ENCODE data around the gene VSIR.

VSIR gene

DNA sequence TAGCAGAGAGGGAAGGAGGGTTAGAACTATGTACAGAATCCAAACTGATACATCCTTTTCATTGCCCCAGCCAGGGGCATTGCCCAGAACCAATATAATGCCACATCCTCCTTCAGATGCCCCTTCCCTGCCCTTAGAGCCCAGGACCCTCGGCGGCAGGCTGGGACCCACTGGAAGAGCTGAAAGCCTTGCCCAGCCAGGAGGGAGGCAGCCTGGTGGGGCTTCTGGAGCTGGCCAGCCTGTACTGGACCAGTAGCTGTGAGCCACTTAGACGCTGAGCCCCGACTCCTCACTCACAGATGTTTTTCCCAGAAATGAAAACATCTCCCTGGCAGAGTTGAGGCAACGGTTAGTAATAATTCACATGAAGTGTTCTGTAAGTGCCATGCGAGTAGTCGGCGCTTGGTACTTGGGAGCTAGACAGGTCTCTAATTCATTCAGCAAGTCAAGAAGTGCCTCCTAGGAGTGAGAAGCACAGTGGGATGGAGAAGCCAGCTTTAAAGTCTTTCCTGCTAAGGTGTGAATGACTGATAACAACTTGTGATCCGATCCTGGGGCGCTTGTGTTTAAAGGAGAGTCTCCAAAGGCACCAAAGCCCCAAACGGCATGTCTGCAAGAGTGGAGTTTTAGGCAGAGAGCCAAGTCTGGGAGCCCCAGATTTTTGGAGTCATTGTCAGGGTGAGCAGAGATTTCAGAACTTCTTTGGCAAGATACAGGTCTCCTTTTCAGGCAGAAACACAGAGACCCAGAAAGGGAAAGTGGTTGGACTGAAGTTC lies 9.8 kb downstream of the VSIR start:
- DNase-seq (ENCODE audit: low spot score), result peak; percentile 44

DNA sequence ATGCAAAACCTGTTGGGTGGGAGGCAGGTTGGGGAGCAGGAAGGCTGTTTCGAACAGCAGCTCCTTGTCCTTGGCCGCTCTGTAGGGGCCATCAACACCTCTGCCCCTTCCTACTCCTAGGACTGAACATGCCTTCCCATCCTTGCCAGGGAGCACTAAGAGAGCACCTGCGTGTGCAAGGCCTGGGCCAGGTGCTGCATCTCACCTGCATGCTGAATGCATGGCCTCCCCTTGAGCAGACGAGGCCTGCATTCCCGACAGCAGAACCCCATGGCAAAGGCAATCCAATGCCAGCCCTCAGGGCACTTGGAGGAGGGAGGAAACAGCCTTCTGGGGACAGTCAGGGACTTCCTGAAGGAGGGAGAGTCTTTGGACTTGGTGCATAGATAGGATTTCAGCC lies 11.0 kb downstream of the VSIR start:
- DNase-seq (ENCODE audit: low spot score), result no peak

DNA sequence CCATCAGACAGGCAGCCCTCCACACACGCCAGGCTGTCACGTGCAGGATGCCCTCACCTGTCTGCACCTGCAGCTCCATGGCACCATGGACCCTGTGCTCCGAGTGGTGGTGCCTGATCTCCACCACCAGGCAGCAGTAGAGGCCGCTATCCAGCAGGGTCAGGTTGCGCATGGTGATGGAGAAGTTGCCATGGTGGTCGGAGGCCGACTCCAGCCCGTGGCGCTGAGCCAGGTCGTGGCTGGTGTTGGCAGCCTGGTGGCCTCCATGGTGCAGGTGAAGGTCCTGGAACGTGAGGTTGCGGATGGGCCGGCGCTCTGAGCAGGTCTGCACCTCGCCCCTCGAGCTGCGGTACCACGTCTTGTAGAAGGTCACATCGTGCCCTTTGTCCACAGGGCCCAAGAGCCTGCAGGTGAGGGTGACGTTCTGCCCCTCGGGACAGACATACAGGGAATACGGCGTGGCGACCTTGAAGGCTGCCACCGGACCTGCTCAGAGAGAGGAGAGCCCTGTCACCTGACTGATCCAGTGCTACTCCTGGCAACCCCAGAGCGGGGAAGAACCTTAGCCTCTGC lies 11.7 kb downstream of the VSIR start:
- no peak for DNase-seq (ENCODE audit: low spot score)

DNA sequence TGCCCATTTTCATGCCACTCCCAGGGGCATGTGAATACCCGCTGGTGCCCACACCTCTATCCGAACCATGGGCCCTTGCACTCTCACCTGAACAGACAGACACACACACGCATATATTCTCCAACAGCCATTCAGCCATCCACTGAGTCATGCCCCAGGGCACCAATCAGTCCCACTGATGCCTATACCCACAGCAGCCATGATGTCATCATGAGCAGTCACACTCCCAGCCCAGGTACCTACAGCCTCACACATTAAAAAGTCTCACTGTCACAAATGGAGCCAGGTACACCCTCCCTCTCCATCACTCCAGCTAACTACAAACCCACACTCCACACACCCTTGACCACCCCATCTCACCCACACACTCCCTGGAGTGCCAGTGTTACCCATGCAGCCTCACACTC lies 12.2 kb downstream of the VSIR start:
- DNase-seq (ENCODE audit: low spot score), result no peak

DNA sequence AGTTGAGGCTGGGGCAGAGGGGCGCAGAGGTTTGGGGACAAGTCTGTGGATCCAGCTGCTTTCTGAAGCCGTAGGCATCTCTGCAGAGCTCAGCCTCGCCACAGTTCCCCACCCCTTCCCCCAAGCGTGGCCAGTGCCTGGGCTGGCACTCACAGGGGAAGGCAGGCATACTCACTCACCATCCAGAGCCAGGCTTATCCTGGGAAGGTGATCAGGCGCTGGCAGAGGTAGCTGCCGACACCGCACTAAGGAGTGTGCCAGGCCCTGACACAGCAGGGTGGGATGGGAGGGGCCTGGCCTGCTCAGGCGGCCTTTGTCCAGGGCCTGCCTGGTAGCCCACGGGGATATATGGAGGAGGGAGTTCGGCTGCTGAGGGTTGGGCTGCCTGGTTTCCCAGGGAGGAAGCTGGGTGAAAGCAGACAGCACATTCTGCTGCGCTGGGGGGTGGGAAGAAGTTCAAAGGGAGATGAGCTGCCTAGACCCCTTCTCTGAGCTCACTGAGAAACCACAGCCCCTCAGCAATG lies 15.9 kb downstream of the VSIR start:
- DNase-seq (ENCODE audit: low spot score), result no peak

DNA sequence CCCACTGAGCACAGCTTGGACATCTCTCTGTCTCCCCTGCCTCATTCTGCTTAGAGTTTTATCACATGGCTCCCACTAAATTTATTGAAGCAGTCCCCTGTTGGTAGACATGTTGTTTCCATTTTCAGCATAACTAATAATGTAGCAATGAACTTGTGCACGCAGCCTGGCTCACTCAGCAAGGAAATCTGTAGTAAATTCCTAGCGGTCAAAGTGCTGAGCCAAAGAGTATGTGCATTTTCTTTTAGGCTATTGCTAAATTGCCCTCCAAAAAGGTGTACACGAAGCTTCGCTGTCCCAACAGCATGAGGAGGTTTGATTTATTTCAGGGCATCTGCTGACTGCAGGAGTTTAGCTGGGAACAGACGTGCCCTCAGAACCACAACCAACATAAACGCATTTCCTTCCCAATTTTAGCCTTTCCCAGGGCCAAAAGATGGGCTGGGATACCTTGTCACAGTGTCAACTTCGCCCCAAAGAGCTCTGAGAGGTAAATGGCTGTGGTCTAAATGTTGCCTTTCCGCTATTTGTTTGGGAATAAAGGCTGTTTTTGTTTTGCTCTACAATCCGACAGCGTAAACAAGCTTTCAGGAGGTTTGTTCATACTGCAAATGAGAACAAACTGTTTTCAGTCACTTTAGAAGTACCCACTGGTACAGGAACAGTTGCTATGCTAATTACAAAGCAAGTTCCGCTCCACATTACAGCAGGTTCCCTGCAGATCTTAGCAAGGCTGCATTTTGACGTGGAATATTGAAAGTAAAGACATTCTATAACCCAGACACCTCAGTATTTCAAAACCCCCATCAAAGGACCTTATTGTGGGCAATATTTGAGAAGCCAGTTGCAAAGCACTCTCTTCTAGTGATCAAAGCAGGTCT lies 16.8 kb downstream of the VSIR start:
- no peak for DNase-seq (ENCODE audit: low spot score)

DNA sequence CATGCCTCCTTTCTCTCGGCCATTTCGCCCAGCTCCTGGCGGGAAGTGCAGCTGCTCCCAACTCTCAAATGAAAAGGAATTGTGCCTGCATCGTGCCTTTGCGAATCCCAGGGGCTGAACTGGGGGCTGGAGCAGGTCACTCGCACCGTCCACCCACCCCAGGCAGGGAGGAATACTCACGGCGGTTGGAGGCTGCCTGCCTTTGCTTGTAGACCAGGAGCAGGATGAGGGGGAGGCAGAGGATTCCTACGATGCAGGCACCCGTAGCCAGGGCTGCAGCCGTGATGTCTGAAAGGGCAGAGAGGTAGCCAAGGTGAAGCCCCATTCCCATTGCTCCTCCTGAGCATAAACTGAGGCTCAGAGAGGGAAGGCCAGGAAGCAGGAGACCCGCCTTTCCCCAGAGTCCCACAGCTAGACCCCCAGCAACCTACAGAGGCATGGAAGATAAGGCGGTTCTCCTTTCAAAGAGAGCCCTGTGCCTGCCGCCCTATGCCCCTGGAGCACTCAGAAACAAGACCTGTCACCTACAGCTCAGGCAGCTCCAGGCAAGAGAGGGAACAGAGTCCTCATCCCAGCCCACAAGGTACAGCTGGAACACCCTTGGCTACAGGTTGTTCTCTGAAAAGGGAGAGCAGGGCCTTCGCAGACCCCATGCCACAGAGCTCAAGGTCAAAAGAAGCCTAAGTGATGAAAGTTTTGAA lies 18.0 kb downstream of the VSIR start:
- no peak for DNase-seq (ENCODE audit: low spot score)

DNA sequence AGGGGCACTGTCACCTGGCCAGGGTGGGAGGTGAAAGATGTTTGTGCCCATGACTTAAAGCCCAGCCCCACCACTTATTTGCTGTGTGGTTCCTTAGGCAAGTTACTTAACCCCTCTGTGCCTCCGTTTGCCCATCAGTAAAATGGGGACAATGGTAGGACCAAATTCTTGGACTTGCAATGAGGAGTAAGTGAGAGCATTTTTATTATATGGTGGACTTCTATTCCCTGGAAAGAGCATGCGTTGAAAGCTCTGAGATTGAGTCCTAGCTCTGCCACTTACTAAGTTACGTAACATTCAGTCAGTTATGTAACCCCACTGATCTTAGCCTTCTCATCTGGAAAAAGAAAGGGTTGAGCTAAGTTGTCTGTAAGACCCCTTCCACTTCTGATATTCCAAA lies 18.8 kb downstream of the VSIR start:
- DNase-seq (ENCODE audit: low spot score), result no peak

DNA sequence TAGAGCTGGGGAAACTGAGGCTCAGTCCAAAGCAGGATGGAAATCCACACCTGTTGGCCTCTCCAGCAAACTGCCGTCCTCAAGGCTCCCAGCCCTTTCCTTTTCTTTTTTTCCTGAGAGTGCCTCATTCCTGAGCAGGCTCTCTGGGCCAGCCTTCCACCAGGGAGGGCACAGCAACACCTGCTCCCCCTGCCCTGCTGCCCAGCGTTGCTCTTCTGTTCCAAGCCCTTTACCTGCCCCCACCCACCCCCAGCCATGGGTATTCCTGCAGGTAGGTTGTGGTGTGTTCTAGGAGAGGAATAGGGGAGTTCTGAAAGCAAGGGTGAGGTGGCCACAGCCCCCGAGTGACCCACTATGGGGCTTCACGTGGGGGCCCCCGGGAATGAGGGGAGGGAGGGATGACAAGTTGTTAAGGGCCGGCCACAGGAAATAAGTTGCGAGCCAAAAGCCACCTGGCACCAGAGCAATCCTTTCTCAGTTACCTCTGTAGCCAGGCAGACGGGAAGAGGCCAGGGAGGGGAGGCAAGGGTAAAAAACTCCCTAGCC lies 19.3 kb downstream of the VSIR start:
- DNase-seq (ENCODE audit: low spot score), result no peak

DNA sequence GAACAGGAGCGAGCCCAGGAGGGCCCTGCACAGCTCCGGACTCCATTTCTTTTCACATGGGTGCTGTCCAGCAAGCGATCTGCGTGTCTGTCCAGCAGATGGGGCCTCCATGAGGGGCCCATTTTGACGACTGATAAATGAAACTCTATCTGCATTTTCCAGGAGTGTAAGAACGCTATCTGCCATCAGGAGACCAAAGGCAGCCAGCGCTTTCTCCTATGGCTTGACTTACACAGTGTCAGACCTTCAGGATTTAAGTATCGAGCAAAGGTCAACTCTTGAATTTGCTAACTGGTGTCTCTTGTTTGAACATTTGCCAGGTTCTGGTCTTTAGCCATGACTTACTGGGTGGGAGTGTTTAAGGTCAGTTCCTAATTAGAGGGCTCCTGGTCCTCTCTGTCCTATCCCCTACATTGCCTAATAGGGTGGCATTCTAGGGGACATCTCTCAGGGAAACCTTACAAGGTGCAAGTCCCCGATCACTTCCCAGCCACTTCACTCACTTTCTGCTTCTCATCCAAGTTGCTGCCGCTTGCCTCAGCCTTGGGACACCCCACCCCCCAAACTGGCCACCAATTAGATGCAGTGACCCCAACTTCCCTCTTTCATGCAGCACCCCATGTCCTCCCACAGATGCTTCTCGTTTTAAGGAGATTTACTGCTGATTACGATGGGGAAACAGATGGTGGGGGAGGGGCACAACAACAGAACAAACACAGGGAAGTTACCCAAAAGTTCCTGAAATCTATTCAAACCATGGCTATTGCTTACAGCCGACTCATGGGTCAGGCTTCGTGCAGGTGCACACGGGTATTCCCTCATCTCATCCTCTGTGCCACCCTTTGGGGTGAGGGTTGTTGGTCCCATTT lies 20.0 kb downstream of the VSIR start:
- DNase-seq (ENCODE audit: low spot score), result no peak

DNA sequence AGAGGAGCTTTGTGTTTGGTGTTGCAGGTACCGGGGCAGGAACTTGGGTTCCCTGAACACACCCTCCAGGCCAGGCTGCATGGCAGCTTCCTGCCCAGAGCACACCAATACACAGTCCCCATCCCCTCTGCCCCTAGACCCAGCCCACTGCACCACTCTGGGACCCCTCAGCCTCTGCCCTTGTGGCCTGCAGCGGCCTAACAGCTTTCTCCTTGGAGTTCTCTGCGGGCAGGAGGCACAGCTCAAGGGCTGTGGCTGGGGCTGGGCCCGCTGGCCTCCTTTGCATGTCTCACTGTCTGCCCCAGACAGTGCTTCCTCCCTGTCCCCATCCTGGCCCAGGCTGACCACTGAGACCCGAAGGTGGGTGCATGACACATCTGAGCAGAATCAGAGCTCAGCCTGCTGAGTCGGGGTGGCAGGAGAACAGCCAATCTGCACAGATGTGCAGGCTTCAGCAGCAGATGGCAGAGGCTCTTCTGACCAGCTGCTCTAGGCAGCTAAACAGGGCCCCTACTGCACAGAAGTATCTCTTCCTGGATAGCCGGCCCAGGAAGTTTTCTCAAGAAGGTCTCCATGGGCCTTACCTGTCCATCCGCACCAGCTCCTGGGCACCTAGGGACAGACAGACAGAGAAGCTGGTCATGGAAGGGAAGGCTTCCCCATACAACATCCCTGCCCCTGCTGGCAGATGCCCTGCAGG lies 20.8 kb downstream of the VSIR start:
- no peak for DNase-seq (ENCODE audit: low spot score)

DNA sequence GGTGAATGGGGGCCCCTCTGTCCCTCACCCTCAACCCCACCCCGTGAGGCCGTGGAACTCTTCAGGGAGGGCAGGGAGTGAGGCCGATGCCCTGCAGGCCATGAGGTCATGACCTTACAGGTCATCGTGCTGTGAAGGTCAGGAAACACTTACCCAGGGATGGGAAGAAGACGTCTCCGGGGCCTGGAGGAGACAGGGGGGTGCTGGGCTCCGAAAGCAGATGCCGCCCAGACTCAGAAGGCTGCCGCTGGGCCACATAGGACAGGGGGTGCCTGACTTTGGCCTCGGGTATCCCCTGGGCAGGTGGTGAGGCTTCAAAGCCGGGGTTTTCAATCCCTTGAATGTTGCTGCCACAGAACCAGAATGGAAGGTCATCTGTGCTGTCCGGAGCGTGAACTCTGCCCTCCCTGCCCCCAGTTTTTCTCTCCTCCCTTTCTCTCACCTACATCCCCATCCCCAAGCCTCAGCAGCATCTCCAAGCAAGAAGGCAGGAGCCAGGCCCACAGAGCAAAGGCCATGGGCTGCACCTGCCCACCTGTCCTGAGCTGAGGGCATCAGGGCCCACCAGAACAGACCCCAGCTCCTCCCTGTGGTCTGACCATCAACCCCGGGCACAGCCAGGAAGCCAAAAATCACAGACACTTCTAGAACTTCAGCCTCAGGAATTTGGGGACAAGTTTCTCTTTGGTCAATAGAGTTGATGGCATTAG lies 21.6 kb downstream of the VSIR start:
- no peak for DNase-seq (ENCODE audit: low spot score)

DNA sequence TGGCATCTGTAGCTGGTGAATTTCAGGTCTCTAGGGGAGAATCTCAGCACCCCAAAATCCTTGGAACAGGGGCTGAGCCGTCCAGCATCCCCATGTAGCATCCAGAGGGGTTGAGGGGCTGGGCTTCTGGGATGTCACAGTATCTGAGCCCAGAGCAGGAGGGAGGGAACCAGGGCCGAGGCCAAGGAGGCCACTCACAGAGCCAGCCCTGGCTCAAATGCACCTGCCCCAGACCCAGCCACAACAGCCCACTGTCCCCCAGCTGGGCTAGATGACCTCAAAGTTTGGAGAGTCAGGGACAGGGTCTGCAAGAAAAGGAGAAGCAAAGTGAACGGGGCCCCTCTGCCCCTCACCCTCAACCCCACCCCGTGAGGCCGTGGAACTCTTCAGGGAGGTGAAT lies 22.3 kb downstream of the VSIR start:
- no peak for DNase-seq (ENCODE audit: low spot score)

DNA sequence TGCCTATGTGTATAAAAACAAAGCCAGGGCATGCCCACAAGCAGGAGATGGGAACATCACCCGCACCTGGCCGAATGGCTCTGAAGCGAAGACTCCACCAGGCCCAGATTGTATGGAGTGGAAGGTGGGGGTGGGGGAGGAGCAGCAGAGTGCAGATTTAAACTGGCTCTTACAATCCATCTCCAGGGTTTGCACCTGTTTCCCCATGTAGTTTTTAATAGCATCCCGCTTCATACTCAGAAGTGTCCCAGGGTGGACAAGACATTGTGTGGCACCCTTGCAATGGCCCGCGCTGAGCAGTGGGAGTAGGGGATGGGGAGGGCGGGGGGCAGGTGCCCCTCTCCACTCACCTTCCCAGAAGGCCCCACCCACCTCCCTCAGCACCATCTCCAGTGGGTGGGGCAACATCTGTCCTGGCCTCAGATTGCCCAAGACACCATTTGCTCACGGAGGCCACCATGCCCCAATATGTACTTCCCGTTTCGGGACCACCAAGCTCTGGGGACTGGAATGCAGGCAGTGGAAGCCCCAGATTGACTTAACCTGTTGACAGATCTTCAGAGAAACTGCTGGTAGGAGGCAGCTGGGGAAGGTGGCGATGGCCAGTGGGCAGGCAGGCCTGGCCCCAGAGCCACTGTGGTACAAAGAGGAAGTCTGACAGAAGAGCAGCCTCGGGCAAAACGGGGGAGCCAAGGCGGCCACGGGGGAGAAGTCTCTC lies 23.0 kb downstream of the VSIR start:
- no peak for DNase-seq (ENCODE audit: low spot score)

DNA sequence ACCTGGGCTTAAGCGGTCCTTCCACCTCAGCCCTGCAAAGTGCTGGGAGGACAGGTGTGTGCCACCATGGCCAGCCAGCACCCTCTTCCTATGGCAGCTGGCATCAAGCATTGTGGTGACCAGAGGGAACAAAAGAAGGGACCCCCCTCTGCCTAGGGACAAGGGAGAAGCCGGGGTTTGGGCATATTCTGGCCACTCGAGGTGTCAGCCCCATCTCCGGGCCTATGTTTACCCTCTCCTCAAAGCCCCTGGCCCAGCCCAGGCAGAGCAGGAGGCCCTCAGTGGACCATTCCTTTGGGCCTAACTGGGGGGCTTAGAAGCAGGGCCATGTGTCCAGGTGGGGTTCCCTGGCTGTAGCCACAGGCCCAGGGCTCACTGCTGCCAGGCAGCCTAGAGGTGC lies 23.9 kb downstream of the VSIR start:
- no peak for DNase-seq (ENCODE audit: low spot score)

DNA sequence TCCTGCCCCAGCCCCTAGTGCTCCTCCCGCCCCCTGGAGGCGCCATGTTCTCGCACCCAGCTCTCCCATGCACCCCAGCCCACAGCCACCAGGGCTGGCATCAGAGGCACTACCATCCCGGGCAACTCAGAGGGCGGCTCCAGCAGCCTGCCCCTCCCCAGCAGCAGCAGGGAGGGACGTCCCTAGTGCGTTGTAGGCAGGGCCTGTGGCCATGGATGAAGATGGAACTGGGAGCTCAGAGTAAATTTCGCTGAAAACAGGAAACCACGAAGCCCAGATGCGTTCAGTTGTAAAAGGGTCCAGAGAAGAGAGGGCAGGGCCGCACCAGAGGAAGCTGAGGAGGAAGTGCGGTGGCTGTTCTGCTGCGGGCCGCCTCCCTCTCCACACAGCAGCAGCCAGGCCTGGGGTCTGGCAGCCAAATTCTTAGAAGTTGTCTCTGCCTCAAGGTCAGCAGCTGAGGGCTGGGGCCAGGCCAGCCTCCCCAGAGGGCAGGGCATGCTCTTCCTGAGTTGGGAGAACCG lies 24.6 kb downstream of the VSIR start:
- DNase-seq (ENCODE audit: low spot score), result no peak

DNA sequence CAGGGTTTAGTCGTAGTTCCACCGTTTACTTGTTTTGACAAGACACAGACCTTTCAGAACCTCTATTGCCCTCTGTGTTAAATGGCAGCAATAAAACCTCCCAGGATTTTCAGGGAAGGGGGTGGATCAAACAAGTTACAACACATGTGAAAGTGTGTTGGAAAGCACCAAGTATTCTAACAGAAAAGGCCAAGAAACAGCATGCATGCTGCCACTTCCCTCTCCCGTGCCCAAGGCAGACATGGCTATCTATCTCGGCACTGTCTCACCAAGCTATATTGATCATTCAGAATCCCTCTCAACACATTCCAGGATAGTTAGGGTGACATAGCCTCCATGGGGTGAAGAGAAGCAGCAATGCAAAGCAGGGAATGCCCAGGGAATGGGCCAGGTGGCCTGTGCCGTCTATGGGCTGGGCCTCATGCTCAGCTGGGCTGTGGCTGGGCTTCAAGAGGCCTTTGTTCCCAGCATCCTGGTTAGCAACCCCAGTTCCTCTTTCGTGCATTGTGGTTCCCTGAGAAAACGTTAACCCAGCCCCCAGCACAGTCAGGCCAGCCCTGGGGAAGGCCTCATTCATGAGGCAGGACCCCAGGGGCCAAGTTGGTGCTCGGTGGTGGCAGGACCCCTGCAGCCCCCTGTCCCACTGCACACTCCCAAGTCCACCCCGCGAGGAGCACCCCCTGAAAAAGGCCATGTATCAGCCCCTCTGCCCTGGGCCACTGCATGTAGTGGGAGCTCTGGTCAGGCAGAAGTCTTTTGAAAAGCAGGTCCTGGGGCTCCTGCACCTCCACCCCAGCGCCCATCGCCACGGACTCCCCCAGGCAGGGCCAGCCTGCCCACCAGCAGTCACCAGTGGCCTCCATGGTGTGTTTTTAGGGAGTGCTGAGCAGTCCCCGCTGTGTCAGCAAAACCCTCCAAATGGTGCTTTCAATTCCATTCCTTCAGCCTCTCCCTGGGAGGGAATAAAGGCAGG lies 25.5 kb downstream of the VSIR start:
- no peak for DNase-seq (ENCODE audit: low spot score)
